Effector memory CD8-positive, alpha-beta T cell (primary cell): ENCODE results near the gene APBB2.
"Not testable (repeated sequence)": the region's sequence is repeated elsewhere in the genome, so short reads cannot be mapped to it uniquely, and the experiment has no call there.

Experiments
- ATAC-seq: fragments of 150-1000 bp; cut with Tn5 transposase; replicated peaks from 2 replicates; pipeline ENCODE4 v1.10.0; 2021; ENCODE audit warnings: mild to moderate bottlenecking, moderate library complexity
- DNase-seq, 3 experiments: peaks; one replicate each; pipeline ENCODE4 v3.0.0; 2021
- H3K27ac Mint-ChIP-seq, 2 donors: one replicate each; pipeline ENCODE4 v1.8.0; 2022; ENCODE audit warnings: mild to moderate bottlenecking in 2 of 2, mixed read lengths in 2 of 2, moderate library complexity in 2 of 2
- H3K27me3 Mint-ChIP-seq, 2 donors: one replicate each; pipeline ENCODE4 v1.8.0; 2022; ENCODE audit warnings: mixed read lengths in 2 of 2
- H3K36me3 Mint-ChIP-seq: one replicate; pipeline ENCODE4 v1.8.0; 2022; ENCODE audit warnings: mild to moderate bottlenecking, moderate library complexity, mixed read lengths; ENCODE audit not compliant: insufficient read depth
- H3K4me1 Mint-ChIP-seq, 2 donors: one replicate each; pipeline ENCODE4 v1.8.0; 2022; ENCODE audit warnings: low read depth in 2 of 2, mixed read lengths in 2 of 2
- H3K4me3 Mint-ChIP-seq, 2 donors: one replicate each; pipeline ENCODE4 v1.8.0; 2022; ENCODE audit warnings: mild to moderate bottlenecking in 2 of 2, mixed read lengths in 2 of 2, moderate library complexity in 2 of 2
- H3K9me3 Mint-ChIP-seq, 2 donors: one replicate each; pipeline ENCODE4 v1.8.0; 2022; ENCODE audit warnings: mixed read lengths in 2 of 2

Gene APBB2

DNA sequence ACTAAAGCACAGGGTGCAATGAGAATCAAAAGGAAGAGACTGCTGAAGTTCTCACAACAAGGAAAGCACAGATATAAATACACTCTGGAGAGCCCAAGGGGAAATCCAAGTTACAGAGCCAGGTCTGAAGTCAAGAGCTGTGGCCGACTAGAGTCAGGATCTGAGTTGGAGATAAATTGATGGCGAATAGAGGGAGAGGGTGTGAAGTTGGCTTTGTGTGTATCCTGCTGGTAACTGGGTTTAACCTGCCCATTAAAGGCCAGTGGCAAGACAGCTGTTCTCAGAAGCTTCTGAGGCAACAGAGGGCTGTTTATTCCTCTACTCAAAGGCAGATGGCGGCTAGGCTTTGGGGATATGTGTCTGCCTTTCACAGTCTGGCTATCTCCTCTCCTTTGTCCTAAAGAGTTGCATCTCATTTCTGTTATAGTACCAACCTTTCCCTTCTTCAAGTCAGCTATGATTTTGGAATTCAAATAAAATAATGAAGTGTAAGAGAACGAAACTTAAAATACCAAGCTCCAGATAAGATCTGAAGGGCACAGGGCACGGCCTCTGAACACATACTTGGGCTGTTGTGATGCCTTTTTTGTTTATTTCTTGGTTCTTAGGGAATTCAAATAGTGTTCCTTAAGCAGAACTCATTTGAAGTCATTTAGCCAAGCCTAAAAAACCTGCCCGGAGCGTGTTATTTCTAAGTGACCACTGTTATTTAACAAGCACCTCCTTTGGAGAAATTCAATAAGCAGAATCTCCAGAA, 142.1 kb downstream of the APBB2 start:
- no peak overlapping the region for H3K4me3 Mint-ChIP-seq
- H3K36me3 Mint-ChIP-seq: no peaks in the 10 kb centered on the region
- no peak for DNase-seq
- no peak overlapping the region for H3K27ac Mint-ChIP-seq
- H3K9me3 Mint-ChIP-seq: peaks cover 0 to under 1% of the 10 kb centered on the region in 2 donors
- no peak for ATAC-seq
- no peaks in the 10 kb centered on the region for H3K4me1 Mint-ChIP-seq
- H3K27me3 Mint-ChIP-seq: no peaks in the 10 kb centered on the region

DNA sequence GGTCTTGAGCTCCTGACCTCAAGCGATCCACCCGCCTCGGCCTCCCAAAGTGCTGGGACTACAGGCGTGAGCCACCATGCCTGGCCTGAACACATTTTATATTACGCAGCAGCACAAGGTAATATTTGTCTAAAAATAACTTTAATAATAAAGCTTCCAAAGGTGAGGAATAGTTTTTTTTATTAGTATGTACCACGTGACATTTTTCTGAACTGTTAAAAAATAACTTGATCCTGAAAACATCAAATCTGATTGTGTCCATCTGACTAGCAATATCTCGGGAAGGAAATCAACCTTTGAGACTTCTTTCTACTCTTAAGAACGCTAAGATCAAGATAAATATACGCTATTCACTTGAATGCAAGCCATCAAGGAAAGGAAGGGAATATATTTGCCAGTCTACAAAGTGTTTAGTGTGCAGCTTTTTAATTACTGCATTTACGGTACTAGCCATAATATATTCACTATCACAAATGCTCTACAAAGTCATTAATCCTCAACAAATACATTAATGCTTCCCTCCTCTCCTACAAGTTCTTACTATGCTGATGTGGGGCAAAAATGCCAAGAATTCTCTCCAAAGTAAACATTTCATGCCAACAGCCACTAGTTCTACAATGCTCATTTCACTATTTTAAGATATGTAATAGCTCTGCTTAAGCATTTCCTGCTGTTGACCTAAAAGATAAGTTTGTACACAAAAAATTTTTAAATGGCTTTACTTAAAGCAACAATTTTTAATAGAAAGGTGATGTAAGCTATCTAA, 143.6 kb downstream of the APBB2 start:
- H3K9me3 Mint-ChIP-seq: no peaks in the 10 kb centered on the region
- DNase-seq (no peak), ATAC-seq (no peak)
- no peak overlapping the region for H3K4me3 Mint-ChIP-seq
- no peaks in the 10 kb centered on the region for H3K4me1 Mint-ChIP-seq
- no peak overlapping the region for H3K27ac Mint-ChIP-seq
- no peaks in the 10 kb centered on the region for H3K36me3 Mint-ChIP-seq
- no peaks in the 10 kb centered on the region for H3K27me3 Mint-ChIP-seq

DNA sequence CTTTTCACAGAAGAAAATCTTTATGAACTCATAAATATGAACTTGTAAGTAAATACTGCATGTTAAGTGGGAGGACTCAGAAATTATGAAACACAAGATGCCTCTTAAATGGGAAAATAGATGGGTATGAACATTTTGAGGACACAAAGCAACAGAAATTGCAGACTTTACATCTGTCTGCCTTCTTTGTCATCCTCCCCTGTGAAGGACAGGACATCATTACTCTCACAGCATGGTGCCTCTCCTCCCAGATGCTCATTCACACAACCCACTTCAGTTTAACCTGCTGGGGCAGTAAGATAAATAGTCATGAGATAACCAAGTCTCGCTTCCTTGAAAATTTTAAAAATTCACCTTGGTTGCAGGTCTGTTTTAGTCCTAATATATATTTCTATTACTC, 144.5 kb downstream of the APBB2 start:
- ATAC-seq (no peak), DNase-seq (no peak)
- H3K36me3 Mint-ChIP-seq: no peaks in the 10 kb centered on the region
- no peaks in the 10 kb centered on the region for H3K9me3 Mint-ChIP-seq
- no peaks in the 10 kb centered on the region for H3K4me1 Mint-ChIP-seq
- H3K27ac Mint-ChIP-seq: no peak overlapping the region
- no peak overlapping the region for H3K4me3 Mint-ChIP-seq
- H3K27me3 Mint-ChIP-seq: no peaks in the 10 kb centered on the region

DNA sequence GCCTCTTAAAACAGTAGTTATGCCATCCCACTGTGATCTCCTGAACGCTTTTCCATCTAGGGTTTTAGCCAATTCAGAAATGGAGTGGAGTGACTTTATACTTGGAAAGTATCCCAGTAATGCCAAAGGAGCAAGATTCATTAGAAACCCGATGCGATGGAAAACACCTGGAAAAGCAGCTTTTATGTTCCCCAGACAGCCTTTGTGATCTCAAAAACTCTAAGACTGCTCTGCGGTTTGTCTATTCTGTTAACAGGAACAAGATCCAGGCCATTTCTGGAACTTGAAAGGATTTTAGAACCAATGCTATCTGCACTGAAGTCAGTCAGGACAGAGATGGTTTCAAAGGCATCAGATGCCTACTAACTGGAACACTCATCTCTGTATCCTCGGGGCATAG, 145.1 kb downstream of the APBB2 start:
- Mint-ChIP-seq H3K4me3 (no peak overlapping the region), H3K36me3 (no peaks in the 10 kb centered on the region), H3K4me1 (no peaks in the 10 kb centered on the region), H3K9me3 (no peaks in the 10 kb centered on the region), H3K27me3 (no peaks in the 10 kb centered on the region), H3K27ac (no peak overlapping the region)
- DNase-seq: no peak
- no peak for ATAC-seq

DNA sequence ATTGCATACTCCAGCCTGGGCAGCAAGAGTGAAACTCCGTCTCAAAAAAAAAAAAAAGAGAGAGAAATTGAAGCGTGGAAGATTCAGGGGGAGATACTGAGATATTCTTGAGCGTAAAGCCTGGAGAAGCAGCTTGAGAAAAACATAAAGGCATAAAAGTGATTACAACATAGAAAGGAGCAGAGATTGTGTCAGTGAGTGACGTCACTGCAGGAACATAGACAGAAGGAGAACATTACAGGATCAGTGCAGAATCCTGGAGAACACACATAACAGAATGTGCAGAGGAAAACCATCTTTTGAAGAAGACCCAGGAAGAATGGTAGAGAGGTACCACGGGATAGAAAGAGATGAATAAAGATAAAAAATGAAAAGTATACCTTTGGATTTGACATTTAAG, 147.0 kb downstream of the APBB2 start:
- DNase-seq (no peak), ATAC-seq (no peak)
- no peaks in the 10 kb centered on the region for H3K36me3 Mint-ChIP-seq
- no peak overlapping the region for H3K4me3 Mint-ChIP-seq
- H3K27me3 Mint-ChIP-seq: no peaks in the 10 kb centered on the region
- no peaks in the 10 kb centered on the region for H3K9me3 Mint-ChIP-seq
- no peaks in the 10 kb centered on the region for H3K4me1 Mint-ChIP-seq
- H3K27ac Mint-ChIP-seq: no peak overlapping the region

- no peak overlapping the region for H3K4me3 Mint-ChIP-seq
- DNase-seq (no peak), ATAC-seq (no peak)
- H3K27ac Mint-ChIP-seq: no peak overlapping the region
- no peaks in the 10 kb centered on the region for H3K9me3 Mint-ChIP-seq
- H3K4me1 Mint-ChIP-seq: no peaks in the 10 kb centered on the region
- no peaks in the 10 kb centered on the region for H3K36me3 Mint-ChIP-seq
- H3K27me3 Mint-ChIP-seq: no peaks in the 10 kb centered on the region
These were observed 148.3 kb downstream of the APBB2 start for GRCh38 chr4:41066049-41066448.

GRCh38 chr4:41065434-41066006, 148.8 kb downstream of the APBB2 start:
- DNase-seq: no peak
- Mint-ChIP-seq H3K27me3 (no peaks in the 10 kb centered on the region), H3K9me3 (peaks cover 0 to 5% of the 10 kb centered on the region in 2 donors), H3K4me1 (no peaks in the 10 kb centered on the region), H3K4me3 (no peak overlapping the region), H3K27ac (no peak overlapping the region), H3K36me3 (no peaks in the 10 kb centered on the region)
- no peak for ATAC-seq

DNA sequence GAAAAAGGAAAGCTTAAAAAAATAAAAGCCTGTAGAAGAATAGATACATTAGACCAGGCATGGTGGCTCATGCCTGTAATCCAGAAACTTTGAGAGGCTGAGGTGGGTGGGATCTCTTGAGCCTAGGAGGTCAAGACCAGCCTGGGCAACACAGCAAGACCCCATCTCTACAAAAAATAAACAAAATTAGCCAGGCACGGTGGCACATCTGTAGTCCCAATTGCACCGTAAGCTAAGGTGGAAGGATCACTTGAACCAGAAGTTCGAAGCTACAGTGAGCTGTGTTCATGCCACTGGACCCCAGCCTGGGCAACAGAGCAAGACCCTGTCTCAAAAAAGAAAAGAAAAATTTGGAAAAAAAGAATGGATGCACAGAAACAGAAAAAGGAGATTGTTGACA, 149.4 kb downstream of the APBB2 start:
- no peaks in the 10 kb centered on the region for H3K27me3 Mint-ChIP-seq
- no peaks in the 10 kb centered on the region for H3K4me1 Mint-ChIP-seq
- no peak for ATAC-seq
- no peak for DNase-seq
- no peaks in the 10 kb centered on the region for H3K36me3 Mint-ChIP-seq
- no peak overlapping the region for H3K4me3 Mint-ChIP-seq
- peaks cover 0 to 7% of the 10 kb centered on the region in 2 donors for H3K9me3 Mint-ChIP-seq
- no peak overlapping the region for H3K27ac Mint-ChIP-seq

DNA sequence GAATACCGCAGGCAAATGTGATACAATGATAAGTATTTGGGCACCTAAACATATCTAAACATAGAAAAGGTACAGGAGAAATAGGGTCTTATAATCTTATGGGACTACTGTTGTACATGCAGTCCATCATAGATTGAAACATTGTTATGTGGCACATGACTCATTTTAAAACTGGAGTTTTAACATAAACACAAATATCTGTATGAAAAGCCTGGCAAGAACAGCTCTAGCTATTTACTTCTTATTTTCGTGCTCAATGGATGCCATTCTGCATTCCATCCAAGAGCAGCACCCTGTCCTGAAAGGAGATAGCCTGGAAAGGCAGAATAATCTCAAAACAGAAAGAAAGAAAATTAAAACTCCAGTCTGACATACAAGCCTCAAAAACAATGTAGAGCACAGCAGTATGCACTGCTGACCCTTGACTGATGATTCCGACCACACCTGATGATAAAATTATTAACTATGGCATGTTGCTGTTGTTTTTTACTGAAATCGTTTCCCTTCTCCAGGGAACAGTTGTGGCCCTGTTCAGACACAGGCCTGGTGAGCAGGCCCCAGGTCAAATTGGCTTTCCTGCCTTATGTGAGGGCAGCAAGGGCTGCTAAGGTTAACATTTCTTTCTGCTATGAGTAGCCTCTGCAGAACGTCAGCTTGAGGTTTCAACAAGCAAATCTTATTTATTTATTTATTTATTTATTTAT, 152.7 kb downstream of the APBB2 start:
- Mint-ChIP-seq H3K4me3 (no peak overlapping the region), H3K27ac (no peak overlapping the region), H3K27me3 (no peaks in the 10 kb centered on the region), H3K36me3 (no peaks in the 10 kb centered on the region), H3K9me3 (peaks cover 0 to 7% of the 10 kb centered on the region in 2 donors), H3K4me1 (no peaks in the 10 kb centered on the region)
- no peak for ATAC-seq
- DNase-seq: no peak

DNA sequence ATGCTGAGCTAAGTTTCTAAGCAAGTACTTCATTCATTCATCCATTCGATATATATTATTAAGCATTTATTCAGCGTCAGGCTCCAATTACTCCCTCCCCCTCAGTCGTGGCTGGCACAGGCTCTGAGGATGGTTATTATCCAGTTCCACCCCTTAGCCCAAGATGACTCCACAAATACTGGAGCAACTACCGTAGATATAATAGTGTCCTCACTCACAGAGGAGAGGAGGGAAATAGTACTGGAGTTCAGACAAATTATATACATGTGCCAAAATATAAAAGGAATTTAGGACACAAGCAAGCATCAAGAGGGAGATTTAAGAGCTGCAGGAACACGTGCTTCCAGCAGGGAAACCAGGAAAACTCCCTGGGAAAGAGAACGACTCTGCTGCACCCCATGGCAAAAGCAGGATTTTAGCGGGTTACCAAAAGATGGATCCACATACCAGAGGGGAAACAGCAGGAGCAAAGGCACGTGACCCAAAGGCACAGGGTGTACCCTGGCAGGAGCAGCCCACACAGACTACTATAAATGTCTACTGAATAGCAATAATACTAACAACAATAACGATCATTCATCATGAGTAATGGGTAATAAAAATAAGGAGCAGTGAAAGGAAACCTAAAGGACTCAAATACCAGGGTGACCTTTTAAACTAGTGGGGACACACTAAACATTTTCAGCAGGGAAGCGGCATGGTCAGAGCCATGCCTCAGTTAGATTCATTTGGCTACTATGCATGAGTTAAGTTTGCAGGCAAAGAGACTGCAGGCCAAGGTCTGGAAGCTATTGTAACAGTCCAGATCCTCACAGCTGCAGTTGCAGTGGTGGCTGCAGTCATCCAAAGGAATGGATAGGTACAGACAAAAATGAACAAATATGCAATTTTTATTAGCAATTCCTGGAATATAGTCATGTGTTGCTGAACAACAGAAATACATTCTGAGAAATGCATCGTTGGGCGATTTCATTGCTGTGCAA, 153.7 kb downstream of the APBB2 start:
- Mint-ChIP-seq H3K27ac (no peak overlapping the region), H3K9me3 (peaks cover 0 to 9% of the 10 kb centered on the region in 2 donors), H3K4me1 (no peaks in the 10 kb centered on the region), H3K4me3 (no peak overlapping the region), H3K36me3 (no peaks in the 10 kb centered on the region), H3K27me3 (peaks cover under 1 to 3% of the 10 kb centered on the region in 2 donors)
- ATAC-seq: no peak
- DNase-seq: no peak

- H3K9me3 Mint-ChIP-seq: peaks cover 0 to 18% of the 10 kb centered on the region in 2 donors
- not testable (repeated sequence) for ATAC-seq, H3K27ac Mint-ChIP-seq
These were observed 154.9 kb downstream of the APBB2 start for GRCh38 chr4:41059411-41059810.

DNA sequence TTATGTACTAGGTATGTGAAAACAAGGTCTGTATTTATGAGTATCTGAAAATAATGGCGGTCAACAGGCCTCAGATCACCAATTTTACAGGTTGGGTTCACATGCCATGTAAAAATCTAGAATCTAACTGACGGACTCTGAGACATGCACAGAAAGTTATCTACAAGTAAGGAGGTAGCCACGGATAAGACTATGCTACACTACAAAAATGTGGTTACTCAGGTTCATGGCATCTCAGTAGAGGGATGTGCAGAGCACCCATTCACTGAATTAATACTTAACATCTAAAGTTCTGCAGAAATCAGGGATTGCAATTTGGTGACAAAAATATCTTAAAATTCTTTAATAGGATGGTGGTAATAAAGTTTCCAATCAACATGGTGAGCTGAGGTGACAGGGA, 155.9 kb downstream of the APBB2 start:
- Mint-ChIP-seq H3K4me3 (no peak overlapping the region), H3K27ac (no peak overlapping the region), H3K36me3 (no peaks in the 10 kb centered on the region), H3K4me1 (no peaks in the 10 kb centered on the region), H3K9me3 (peaks cover 0 to 18% of the 10 kb centered on the region in 2 donors), H3K27me3 (peaks cover 10 to 13% of the 10 kb centered on the region in 2 donors)
- DNase-seq (no peak), ATAC-seq (no peak)

More at GRCh38 chr4:41059411-41059810, 154.9 kb downstream of the APBB2 start:
- not testable (repeated sequence) for DNase-seq, H3K4me1 Mint-ChIP-seq, H3K4me3 Mint-ChIP-seq, H3K36me3 Mint-ChIP-seq
- peaks cover 10 to 13% of the 10 kb centered on the region in 2 donors for H3K27me3 Mint-ChIP-seq
